Frontal cortex (tissue), 4 donors: ENCODE results near the gene HNRNPA1L2. TPM values are rescaled to one million over a fixed set of nuclear protein-coding genes. Genes with fewer than 3 reads are reported as not detected.
"Not testable (repeated sequence)": the region's sequence is repeated elsewhere in the genome, so short reads cannot be mapped to it uniquely, and the experiment has no call there.

Experiments used
- DNase-seq, 2 donors: peaks; one replicate each; pipeline ENCODE4 v3.0.0; 2012; ENCODE audit warnings: low spot score in 2 of 2
- FAIRE-seq: peaks from 2 replicates; lab custom pipeline; 2012; peaks lifted over from hg19 to GRCh38; lab: Jason Lieb, UNC
- total RNA-seq: library from RNA; depleted of rRNA; stranded (reverse); fragments of >200 nt; gene quantifications from one replicate; pipeline ENCODE4 v1.2.3, GENCODE V29; 2014
- donor health status: control.
- donor health status: control.
- donor health status: control.

HNRNPA1L2 gene
- total RNA-seq, 1 donor from 2014 or later: 9.4 TPM

DNA sequence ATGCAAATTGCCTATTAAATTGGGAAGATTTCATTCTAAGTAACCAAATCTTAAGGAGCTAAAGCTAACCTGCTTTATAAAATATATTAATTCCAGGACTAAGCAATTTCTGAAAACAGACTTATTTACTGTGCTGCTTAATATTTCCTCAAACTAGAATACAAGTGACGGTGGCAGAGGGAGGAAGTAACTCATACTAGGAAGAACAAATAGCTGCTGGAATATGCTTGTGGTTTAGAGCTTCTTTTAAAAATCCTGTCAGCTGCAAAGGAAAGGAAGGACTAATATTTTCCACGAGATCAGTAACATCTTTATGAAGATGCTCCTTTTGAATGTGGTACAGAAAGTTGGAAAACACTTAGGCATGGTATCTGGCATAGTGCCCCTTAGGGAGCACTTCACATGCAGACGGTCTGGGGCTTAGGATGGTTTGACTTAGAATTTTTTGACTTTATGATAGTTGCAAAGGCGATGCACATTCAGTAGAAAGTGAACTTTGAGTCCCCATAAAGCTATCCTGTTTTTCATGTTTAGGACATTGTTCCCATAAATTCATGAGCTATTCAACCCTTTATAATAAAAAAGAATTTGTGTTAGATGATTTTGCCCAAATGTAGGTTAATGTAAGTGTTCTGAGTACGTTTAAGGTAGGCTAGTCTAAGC lies 3.4 kb upstream of the HNRNPA1L2 start:
- FAIRE-seq (no peak), DNase-seq (no peak)

DNA sequence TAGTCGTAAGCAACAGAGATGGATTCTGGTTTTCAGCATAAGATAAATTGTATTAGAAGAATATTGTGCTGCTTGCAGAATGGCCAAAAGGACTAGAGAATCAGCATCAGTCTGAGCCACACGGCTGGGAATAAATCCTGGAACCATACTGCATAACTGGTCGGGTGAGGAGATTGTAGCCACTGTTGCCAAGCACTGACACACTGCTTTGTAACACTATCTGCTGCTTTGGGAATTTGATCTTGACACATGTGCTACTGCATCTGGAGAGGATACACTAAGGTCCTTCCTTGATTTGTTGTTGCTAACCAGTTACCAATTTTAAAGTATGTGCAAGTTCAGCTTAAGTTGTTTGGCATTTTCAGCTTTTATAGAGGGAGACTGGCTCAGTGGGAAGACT lies 1.9 kb downstream of the HNRNPA1L2 start:
- no peak for DNase-seq
- FAIRE-seq: no peak

DNA sequence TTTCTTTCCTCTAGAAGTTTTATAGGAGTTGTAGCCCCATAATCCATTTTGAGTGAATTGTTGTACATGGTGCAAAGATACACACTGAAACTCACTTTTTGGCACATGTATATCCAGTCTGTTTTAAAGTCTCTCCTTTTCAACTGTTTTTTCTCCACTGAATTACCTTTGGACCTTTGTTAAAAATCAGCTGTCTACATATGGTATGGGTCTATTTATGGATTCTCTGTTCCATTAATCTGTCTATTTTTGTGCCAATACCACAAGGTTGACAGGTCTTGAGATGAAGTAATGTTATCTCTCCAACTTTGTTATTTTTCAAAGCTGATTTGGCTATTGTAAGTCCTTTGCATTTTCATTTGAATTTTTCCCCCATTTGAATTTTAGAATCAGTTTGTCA lies 4.7 kb downstream of the HNRNPA1L2 start:
- DNase-seq (no peak), FAIRE-seq (no peak)

DNA sequence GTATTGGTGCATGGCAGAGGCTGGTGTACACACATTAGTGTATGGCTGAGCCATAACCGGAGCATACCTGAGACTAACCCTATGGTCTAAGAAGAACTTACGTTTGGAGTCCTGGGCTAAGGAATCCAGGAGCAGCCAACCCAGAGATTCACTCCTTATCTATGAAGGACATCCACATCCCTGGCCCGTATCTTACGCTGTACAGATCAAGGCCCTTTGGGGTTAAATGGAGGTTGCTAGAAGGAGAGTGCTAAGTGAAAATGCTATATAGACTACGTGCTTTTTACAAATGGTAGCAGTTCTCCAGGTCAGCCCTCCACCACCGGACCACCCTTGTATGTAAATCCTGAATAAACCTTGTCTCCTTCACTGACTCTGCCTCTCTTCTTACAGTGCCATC lies 8.5 kb downstream of the HNRNPA1L2 start:
- no peak for DNase-seq
- no peak for FAIRE-seq

DNA sequence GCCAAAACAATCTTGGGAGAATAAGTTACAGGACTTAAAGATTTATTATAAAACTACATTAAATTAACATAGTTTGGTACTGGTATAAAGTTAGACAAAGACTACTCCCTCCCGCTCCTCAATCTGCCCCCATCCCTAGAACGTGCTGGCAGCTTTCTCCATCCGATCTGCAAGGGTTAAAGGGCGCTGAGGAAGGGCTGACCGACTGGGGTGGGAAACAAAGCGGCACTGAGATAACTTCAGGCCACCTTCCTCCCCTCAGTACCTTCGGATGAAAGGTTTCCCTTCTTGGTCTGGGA lies 9.6 kb downstream of the HNRNPA1L2 start:
- FAIRE-seq (no peak), DNase-seq (no peak)

DNA sequence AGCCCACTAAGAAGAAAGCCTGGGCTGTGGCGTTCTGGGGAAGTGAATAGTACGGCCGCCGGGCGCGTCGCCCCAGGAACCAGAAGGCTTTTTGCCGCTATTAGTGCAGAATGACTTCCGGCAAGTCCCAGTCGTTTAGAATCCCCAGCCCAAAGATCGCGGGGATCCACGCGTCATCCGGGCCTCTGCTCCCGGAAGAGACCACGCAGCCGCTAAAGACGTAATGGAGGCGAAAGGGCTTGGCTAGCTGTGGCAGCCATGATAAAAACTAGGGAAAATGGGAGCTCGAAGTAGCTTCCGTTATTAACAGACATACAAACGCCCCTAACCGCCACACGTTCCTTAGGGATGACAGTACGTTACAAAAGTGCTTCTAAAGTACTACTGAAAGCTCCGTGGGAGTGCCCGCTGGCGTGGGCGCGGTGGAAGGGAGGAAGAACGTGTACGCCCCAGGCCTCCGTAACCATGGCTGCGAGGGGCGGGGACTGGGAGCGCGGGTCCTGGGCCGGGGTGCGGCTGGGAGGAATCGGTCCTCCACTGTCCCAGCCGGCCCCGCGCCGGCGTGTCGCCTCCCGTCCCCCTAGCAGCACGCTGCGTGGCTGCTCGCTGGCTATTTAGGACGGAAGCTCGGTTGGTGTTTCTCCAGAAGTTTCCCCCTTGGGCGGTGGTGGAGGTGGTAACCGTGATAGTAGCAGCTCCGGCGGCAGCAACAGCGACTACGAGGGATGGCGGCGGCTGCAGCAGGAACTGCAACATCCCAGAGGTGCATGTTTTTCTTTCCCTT lies 10.2 kb downstream of the HNRNPA1L2 start, which contains the start of gene SUGT1:
Gene SUGT1 (plus strand): TSS at position 641 of the 784 bp plus-strand sequence. CDS start 85 bp downstream, at position 726.
- DNase-seq (peak; percentile 74 to 82), FAIRE-seq (no peak)

DNA sequence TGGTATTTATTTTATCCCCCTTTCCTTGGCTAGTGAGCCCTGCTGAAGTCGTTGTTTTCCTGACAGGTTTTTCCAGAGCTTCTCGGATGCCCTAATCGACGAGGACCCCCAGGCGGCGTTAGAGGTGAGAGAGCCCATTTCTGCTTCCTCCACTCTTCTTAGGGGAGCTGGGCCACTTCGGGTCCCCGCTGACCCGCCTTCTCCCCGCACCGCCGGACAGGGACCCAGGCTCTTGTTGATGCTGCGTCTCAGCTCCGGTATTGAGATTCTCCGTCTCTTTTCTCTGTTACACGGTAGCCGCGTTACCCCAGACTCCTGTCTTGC lies 10.7 kb downstream of the HNRNPA1L2 start:
- no peak for FAIRE-seq
- DNase-seq: no peak

DNA sequence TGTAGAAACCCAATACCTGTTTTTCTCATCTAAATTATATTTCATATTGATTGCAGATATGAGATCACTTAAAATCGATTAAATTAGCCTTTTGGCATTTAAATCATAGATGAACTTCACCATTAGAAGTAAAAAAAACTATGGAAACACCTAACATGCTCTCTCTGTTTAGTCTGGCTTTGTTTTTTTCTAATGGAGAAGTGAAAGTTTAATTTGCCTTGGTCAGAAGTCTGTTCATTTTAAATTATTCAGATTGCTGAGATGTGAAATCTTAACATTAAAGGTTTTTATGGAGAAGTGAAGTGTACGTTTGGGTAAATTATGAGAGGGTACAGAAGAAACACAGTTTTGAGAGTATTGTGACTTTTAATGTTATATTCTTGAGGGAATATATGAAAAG lies 17.1 kb downstream of the HNRNPA1L2 start:
- FAIRE-seq: no peak
- DNase-seq: no peak

DNA sequence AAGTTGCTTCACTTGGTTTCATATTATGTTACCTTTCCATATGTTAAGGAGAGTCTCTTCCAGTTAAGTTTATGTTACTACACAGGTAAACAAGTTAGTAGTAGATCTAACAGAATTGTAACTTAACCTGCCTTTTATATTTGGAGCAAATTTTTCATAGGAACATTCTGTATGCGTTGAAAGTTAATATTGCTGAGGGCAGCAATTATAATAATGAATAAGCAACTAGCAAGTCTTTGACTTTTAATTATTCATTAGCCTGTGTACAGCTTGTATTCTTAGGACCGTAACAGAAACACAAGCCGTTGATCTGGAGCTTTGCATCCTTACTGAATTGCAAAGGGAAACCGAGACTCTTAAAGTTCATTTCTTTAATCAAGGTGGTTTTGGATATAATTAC lies 22.0 kb downstream of the HNRNPA1L2 start:
- no peak for FAIRE-seq
- no peak for DNase-seq

DNA sequence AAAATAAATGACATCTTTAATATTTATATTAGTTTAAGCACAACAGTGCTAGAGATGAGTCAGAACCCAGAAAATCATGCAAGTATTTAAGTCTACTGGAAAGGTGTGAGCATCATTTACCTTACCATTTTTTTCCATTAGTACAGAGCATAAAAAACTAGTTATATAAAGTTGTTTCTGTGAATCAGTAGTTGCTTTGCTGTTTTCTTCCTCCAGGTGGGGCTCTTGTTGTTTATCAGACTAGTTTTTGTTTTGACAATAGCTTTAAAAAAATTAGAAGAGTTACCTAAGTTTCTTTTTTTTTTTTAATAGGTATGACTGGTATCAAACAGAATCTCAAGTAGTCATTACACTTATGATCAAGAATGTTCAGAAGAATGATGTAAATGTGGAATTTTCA lies 23.1 kb downstream of the HNRNPA1L2 start:
- DNase-seq (no peak), FAIRE-seq (peak; percentile 93)

DNA sequence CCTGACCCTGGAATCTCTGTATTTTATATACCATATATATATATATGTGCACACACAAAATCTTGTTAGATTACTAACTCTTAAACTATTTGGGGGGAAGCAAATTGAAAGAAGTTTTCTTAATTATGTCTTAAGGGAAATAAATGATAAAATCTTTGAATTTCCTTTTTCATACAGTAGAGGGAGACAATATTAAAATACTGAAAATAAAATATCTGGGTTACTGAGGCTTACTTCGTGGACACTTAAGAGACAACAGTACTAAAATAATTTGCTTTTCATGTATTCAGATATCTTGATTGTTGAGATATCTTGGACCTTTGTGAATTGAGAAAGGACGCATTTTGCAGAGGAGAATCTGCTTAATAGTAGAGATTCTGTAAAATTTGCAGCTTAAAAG lies 27.4 kb downstream of the HNRNPA1L2 start:
- FAIRE-seq (peak; percentile 13), DNase-seq (no peak)

DNA sequence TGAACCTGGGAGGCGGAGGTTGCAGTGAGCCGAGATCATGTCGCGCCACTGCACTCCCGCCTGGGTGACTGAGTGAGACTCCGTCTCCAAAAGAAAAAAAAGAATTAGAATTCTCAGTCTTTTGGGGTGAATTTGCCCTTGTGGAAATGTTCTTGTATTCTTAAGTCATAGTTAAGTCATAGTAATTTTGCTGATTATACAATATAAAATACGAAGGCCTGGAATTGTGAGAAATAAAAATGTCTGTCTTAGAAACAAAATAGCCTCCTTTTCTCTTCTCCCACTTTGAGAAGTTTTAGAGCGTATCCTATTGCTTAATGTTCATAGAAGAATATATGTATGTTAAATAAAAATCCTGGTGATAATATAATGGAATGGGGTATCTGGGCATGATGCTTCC lies 28.5 kb downstream of the HNRNPA1L2 start:
- no peak for FAIRE-seq
- DNase-seq: no peak

DNA sequence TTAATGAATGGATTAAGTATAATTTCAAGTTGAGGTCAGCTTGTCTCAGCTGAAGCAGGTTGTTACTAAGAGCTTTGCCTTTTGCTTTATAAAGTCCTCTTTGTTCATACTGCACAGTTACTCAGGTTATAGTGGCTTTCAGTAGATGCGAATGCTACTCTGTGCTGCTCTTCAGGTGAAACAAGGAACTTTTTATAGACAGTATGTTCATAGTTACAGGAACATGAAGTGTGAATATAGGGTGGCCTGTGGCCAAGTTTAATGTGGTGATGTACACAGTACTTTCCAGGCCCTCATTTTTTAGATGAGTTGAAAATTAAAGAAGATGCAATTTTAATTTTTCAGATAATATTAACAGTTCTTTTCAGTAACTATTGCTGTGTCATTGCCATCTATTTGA lies 31.2 kb downstream of the HNRNPA1L2 start:
- no peak for DNase-seq
- FAIRE-seq: no peak

DNA sequence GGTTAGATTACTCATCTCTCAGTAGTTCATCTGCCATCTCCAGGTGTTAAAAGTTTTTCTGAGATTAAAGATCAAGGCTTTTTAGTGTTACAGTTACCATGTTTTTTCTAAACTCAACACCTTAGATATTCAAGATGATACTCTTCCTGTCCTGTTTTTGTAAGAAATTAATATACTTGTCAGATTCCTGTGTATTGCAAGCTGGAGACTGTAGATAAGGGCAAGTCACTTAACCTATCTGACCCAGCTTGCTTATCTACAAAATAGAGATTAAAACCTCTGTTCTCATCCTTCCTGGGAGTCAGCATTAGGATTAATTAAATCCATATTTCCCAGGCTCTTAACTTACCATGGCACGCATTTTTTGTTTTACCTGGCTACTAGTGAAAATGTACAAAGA lies 35.6 kb downstream of the HNRNPA1L2 start:
- FAIRE-seq (no peak), DNase-seq (no peak)

DNA sequence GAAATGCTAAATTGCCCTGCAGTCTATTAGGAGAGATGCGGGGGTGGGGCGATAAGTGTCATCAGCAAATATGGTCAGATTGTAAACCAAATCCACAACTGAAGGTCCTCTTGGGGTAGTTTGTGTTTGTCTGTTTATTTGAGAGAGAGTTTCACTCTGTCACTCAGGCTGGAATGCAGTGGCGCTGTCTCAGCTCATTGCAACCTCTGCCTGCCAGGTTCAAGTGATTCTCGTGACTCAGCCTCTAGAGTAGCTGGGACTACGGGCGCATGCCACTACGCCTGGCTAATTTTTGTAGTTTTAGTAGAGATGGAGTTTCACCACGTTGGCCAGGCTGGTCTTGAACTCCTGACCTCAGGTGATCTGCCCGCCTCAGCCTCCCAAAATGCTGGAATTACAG lies 43.6 kb downstream of the HNRNPA1L2 start:
- FAIRE-seq, DNase-seq: not testable (repeated sequence)

DNA sequence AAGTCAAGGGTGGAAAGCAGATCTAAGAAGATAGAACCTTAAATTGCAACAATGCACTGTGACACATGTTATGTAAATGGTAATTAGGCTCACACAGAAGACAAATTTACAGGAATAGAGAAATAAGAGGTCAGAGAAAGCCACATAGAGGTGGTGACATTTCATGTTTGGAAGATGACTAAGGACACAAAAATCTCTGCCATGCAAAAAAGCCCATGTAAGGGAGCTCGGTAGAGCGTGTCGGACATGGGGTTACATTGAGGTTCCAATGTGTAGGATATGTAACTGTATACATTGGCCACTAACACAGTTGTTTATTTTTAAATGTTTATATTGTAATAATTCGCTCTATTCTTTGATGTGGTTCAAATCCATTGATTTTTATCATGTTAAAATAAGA lies 44.1 kb downstream of the HNRNPA1L2 start:
- no peak for FAIRE-seq
- DNase-seq: no peak

Other genes with a start within 250 kb of the HNRNPA1L2 start
- 12.2 TPM for gene THSD1, start 236.3 kb upstream of the HNRNPA1L2 start, total RNA-seq
- gene VPS36, start 191.8 kb upstream of the HNRNPA1L2 start, total RNA-seq: 51.4 TPM
- 20.8 TPM for gene CKAP2, start 187.0 kb upstream of the HNRNPA1L2 start, total RNA-seq
- gene SUGT1, start 10.4 kb downstream of the HNRNPA1L2 start, total RNA-seq: 62.4 TPM
- gene CNMD, start 97.4 kb downstream of the HNRNPA1L2 start, total RNA-seq: 2.4 TPM
- 72.2 TPM for gene PCDH8, start 206.2 kb downstream of the HNRNPA1L2 start, total RNA-seq